ENCODE data around the gene HOXD8.

The HOXD8 gene

DNA sequence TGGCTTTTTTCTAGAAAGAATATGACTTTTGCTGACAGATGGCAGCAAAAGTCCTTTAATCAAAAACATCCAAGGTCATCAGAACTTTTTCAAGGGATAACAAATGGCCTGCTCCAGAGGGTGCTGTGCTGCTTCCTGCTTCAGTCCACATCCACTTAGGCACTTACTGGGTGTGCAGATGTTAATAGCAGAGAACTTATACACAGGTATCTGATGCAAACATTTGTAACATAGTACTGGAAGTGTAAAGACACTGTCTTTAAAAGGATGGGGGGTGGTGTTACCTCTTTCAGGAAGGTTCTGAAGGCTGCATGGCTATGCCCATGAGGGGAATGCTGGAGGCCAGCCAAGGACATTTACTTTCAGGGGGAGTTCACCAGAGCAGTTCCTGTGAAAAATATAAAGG, 5.5 kb downstream of the HOXD8 start:
- Histone ChIP-seq H3K27me3 (ENCODE audit: low read length) (no peaks in the 10 kb centered on the region), H3F3A (ENCODE audit: insufficient read depth) (no peaks in the 10 kb centered on the region)

DNA sequence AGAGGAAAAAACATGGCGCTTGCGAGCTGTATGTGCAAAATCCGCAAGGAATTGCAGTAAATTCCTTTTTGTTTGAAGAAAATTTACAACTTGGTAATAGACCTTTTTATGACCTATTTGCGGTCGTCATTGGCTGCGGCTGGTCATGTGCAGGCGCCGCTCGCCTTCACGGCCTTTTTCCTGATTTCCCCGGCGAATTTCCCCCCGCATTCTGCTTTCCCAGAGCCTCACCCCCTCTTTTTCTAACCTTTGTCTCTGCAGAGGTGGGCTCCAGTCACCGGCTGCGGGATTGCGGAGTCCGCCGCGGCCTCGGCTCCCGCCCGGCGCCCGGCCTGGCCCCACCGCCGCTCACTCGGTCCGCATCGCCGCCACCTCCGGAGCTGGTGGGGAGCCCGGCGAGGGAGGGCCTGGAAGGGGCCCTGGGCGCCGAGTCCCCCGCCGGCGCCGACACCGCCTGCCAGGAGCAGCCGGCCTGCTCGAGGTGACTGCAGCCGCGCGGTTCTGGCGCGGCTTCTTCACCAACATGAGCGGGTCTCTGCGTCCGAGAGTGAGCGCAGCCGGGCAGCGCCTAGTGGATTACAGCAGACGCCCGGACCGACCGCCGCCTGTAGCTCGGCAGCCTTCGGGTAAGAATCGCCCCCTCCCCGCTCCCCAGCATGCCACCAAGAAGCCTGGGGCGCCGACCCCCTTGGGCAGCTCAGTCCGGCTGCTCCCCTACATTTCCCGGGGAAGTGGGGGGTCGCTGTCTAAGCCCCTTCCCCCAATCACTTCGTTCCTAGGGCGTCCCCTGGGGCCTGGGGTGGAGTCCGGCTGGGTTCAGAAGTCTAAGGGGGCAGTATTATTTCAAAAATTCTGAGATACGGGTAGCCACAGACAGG, 7.1 kb downstream of the HOXD8 start:
- Histone ChIP-seq H3K9ac (ENCODE audit: low read length) (no peak overlapping the region), H3K9me3 (ENCODE audit: insufficient read depth, low read length) (no peaks in the 10 kb centered on the region), H3K4me3 (ENCODE audit: insufficient read depth, low read length, poor library complexity, severe bottlenecking) (no peak overlapping the region), H3F3A (ENCODE audit: insufficient read depth) (no peaks in the 10 kb centered on the region), H2AFZ (ENCODE audit: low read depth, low read length, severe bottlenecking) (no peak overlapping the region), H3K36me3 (ENCODE audit: low read length) (no peaks in the 10 kb centered on the region), H3K27me3 (ENCODE audit: low read length) (no peaks in the 10 kb centered on the region), H4K20me1 (ENCODE audit: low read depth, low read length) (no peaks in the 10 kb centered on the region), H3K79me2 (ENCODE audit: insufficient read depth, low read length) (no peaks in the 10 kb centered on the region), H3K27ac (ENCODE audit: low read depth, low read length) (no peak overlapping the region), H3K9me2 (replicated peaks; ENCODE audit: insufficient read depth, low read length) (no peaks in the 10 kb centered on the region), H3K4me2 (ENCODE audit: low read depth, low read length, poor library complexity, severe bottlenecking) (no peak overlapping the region)
- TF ChIP-seq, protein P1, sequence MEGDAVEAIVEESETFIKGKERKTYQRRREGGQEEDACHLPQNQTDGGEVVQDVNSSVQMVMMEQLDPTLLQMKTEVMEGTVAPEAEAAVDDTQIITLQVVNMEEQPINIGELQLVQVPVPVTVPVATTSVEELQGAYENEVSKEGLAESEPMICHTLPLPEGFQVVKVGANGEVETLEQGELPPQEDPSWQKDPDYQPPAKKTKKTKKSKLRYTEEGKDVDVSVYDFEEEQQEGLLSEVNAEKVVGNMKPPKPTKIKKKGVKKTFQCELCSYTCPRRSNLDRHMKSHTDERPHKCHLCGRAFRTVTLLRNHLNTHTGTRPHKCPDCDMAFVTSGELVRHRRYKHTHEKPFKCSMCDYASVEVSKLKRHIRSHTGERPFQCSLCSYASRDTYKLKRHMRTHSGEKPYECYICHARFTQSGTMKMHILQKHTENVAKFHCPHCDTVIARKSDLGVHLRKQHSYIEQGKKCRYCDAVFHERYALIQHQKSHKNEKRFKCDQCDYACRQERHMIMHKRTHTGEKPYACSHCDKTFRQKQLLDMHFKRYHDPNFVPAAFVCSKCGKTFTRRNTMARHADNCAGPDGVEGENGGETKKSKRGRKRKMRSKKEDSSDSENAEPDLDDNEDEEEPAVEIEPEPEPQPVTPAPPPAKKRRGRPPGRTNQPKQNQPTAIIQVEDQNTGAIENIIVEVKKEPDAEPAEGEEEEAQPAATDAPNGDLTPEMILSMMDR (IDR thresholded peaks at IDR 0.05; ENCODE audit: insufficient read depth, low read length, poor library complexity, severe bottlenecking): no peak
- TF ChIP-seq EZH2phosphoT487 (conservative IDR thresholded peaks at IDR 0.05; ENCODE audit: low read length): no peak

More for the DNA sequence above, 5.5 kb downstream of the HOXD8 start:
- Histone ChIP-seq H4K20me1 (ENCODE audit: low read depth, low read length) (no peaks in the 10 kb centered on the region), H3K79me2 (ENCODE audit: insufficient read depth, low read length) (no peaks in the 10 kb centered on the region), H2AFZ (ENCODE audit: low read depth, low read length, severe bottlenecking) (no peak overlapping the region), H3K4me3 (ENCODE audit: insufficient read depth, low read length, poor library complexity, severe bottlenecking) (no peak overlapping the region), H3K9me2 (replicated peaks; ENCODE audit: insufficient read depth, low read length) (no peaks in the 10 kb centered on the region), H3K9ac (ENCODE audit: low read length) (no peak overlapping the region), H3K4me2 (ENCODE audit: low read depth, low read length, poor library complexity, severe bottlenecking) (no peak overlapping the region), H3K36me3 (ENCODE audit: low read length) (no peaks in the 10 kb centered on the region), H3K27ac (ENCODE audit: low read depth, low read length) (no peak overlapping the region), H3K9me3 (ENCODE audit: insufficient read depth, low read length) (no peaks in the 10 kb centered on the region)
- no peak for TF ChIP-seq EZH2phosphoT487 (conservative IDR thresholded peaks at IDR 0.05; ENCODE audit: low read length)
- TF ChIP-seq, protein P1 (IDR thresholded peaks at IDR 0.05; ENCODE audit: insufficient read depth, low read length, poor library complexity, severe bottlenecking): no peak

DNA sequence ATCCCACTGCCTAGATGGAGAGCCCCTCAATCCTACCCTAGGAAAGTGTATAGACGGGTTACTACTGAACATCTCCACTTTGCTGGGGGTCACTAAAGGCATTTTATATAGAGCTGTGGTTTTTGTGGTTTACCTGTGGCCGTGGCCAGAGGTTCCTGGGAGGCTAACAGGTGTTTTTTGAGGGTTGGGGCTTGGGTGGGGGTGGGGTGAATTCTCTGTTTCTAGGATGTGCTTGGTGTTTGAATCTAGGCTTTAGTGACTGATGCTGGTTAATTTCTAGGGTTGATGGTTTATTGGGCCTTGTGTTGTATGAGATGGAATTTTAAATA, 7.7 kb downstream of the HOXD8 start:
- Histone ChIP-seq H3K9ac (ENCODE audit: low read length) (no peak overlapping the region), H3K9me3 (ENCODE audit: insufficient read depth, low read length) (no peaks in the 10 kb centered on the region), H3F3A (ENCODE audit: insufficient read depth) (no peaks in the 10 kb centered on the region), H3K36me3 (ENCODE audit: low read length) (no peaks in the 10 kb centered on the region), H4K20me1 (ENCODE audit: low read depth, low read length) (no peaks in the 10 kb centered on the region), H3K4me2 (ENCODE audit: low read depth, low read length, poor library complexity, severe bottlenecking) (no peak overlapping the region), H3K27me3 (ENCODE audit: low read length) (no peaks in the 10 kb centered on the region), H3K27ac (ENCODE audit: low read depth, low read length) (no peak overlapping the region), H3K4me3 (ENCODE audit: insufficient read depth, low read length, poor library complexity, severe bottlenecking) (no peak overlapping the region), H3K79me2 (ENCODE audit: insufficient read depth, low read length) (no peaks in the 10 kb centered on the region), H3K9me2 (replicated peaks; ENCODE audit: insufficient read depth, low read length) (no peaks in the 10 kb centered on the region), H2AFZ (ENCODE audit: low read depth, low read length, severe bottlenecking) (no peak overlapping the region)
- TF ChIP-seq, protein P1 (IDR thresholded peaks at IDR 0.05; ENCODE audit: insufficient read depth, low read length, poor library complexity, severe bottlenecking): no peak
- TF ChIP-seq EZH2phosphoT487 (conservative IDR thresholded peaks at IDR 0.05; ENCODE audit: low read length): no peak
